RWPE2 (cell line): ENCODE measurements around the gene LRMDA.

ENCODE experiments used
- ATAC-seq: fragments of 200-7000 bp; cut with Tn5 transposase; 3 replicates; pipeline ENCODE4 v1.9.1; 2021; ENCODE audit warnings: low read depth
- DNase-seq: peaks from one replicate; pipeline ENCODE4 v3.0.0-alpha.2; 2020; ENCODE audit warnings: low spot score
- H3K27ac ChIP-seq: fragments of 450-650 bp; 2 replicates; pipeline ENCODE4 v1.5.1; 2017; ENCODE audit warnings: mild to moderate bottlenecking; ENCODE audit not compliant: poor library complexity, severe bottlenecking
- H3K27me3 ChIP-seq: fragments of 250-450 bp; sonication (Bioruptor Pico); 2 replicates; pipeline ENCODE4 v1.5.1; 2021; ENCODE audit warnings: mild to moderate bottlenecking, moderate library complexity; ENCODE audit not compliant: insufficient read depth, poor library complexity, severe bottlenecking
- H3K36me3 ChIP-seq: fragments of 250-450 bp; sonication (Bioruptor Pico); 2 replicates; pipeline ENCODE4 v1.5.1; 2020; ENCODE audit warnings: low read depth, mild to moderate bottlenecking, moderate library complexity
- H3K4me1 ChIP-seq: fragments of 250-450 bp; sonication (Bioruptor Pico); 2 replicates; pipeline ENCODE4 v1.5.1; 2021; ENCODE audit warnings: mild to moderate bottlenecking, moderate library complexity; ENCODE audit not compliant: insufficient read depth, poor library complexity, severe bottlenecking
- H3K4me3 ChIP-seq: fragments of 250-450 bp; sonication (Bioruptor Pico); 2 replicates; pipeline ENCODE4 v1.5.1; 2021; ENCODE audit warnings: mild to moderate bottlenecking, moderate library complexity; ENCODE audit not compliant: severe bottlenecking
- H3K9me3 ChIP-seq: fragments of 250-450 bp; sonication (Bioruptor Pico); 2 replicates; pipeline ENCODE4 v1.5.1; 2021; ENCODE audit warnings: mild to moderate bottlenecking, moderate library complexity; ENCODE audit not compliant: severe bottlenecking
- TF ChIP-seq, protein P1 (sequence below): fragments of 450-650 bp; IDR thresholded peaks from one replicate; pipeline ENCODE4 v1.5.1; 2017; ENCODE audit warnings: mild to moderate bottlenecking, moderate library complexity; ENCODE audit not compliant: poor library complexity, severe bottlenecking

Gene LRMDA

DNA sequence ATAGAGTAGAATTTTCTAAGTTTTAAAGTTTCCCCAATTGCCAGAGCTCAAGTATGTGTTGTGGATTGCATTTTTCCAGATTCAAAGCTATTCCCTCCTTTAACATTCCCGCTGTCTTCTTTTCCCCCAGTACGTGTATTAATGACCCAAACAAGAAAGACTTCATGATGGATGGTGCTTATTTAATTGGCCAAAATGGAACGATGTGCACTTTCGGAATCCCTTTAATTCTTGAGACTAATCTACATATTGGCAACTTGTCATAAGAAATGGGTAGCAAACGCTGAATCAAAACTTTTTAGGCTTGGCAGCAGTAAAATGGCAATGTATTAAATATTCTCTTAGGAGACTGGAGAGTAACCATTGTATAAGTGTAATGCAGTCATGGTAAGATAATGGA is 753.2 kb downstream of the LRMDA start:
- TF ChIP-seq, protein P1, sequence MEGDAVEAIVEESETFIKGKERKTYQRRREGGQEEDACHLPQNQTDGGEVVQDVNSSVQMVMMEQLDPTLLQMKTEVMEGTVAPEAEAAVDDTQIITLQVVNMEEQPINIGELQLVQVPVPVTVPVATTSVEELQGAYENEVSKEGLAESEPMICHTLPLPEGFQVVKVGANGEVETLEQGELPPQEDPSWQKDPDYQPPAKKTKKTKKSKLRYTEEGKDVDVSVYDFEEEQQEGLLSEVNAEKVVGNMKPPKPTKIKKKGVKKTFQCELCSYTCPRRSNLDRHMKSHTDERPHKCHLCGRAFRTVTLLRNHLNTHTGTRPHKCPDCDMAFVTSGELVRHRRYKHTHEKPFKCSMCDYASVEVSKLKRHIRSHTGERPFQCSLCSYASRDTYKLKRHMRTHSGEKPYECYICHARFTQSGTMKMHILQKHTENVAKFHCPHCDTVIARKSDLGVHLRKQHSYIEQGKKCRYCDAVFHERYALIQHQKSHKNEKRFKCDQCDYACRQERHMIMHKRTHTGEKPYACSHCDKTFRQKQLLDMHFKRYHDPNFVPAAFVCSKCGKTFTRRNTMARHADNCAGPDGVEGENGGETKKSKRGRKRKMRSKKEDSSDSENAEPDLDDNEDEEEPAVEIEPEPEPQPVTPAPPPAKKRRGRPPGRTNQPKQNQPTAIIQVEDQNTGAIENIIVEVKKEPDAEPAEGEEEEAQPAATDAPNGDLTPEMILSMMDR, result no peak
- Histone ChIP-seq H3K36me3 (no peaks in the 10 kb centered on the region), H3K4me1 (no peaks in the 10 kb centered on the region), H3K4me3 (no peak overlapping the region), H3K9me3 (no peaks in the 10 kb centered on the region), H3K27me3 (no peaks in the 10 kb centered on the region), H3K27ac (no peak overlapping the region)
- no peak for ATAC-seq
- DNase-seq, result no peak

- Histone ChIP-seq H3K27me3 (no peaks in the 10 kb centered on the region), H3K4me1 (no peaks in the 10 kb centered on the region), H3K36me3 (no peaks in the 10 kb centered on the region), H3K9me3 (no peaks in the 10 kb centered on the region), H3K27ac (no peak overlapping the region), H3K4me3 (no peak overlapping the region)
- ATAC-seq (no peak), DNase-seq (no peak)
- TF ChIP-seq, protein P1, result no peak
Observed at GRCh38 chr10:76185471-76186301, 754.3 kb downstream of the LRMDA start.

- no peaks in the 10 kb centered on the region for H3K27me3 ChIP-seq
- TF ChIP-seq, protein P1, result no peak
- H3K9me3 ChIP-seq, result no peaks in the 10 kb centered on the region
- DNase-seq (no peak), ATAC-seq (no peak)
- H3K36me3 ChIP-seq, result no peaks in the 10 kb centered on the region
- no peak overlapping the region for H3K27ac ChIP-seq
- H3K4me1 ChIP-seq, result no peaks in the 10 kb centered on the region
- H3K4me3 ChIP-seq, result no peak overlapping the region
Observed at GRCh38 chr10:76188216-76188615, 756.8 kb downstream of the LRMDA start.

DNA sequence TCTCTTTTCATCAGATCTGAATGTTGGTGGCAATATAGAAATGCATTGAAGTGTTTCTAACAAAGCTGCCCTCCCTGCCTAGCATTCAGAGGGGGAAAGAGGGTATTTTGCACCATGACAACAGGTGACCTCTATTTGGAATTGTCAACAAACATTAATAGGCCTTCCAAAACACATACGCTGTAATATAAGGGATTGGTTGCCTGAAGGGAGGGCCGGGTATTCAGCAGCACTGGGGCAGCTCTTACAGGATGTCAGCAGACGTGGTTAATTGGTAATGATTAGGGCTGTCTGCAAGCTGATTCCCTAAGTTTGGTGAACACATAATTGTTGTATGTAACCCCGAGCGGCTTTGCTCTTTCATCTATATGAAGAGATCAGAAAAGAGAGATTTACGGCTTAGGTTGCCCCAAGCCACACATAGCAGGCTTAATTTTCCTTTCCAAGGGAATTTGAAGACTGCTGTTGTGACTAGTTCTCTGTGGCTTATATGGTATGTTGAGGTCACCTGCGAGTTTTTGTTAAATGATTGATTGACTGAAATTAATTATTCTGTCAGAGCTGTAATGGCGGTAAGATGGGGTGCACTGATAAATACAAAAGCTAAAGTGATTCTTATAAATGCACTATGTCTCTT is 759.3 kb downstream of the LRMDA start:
- TF ChIP-seq, protein P1, result no peak
- H3K4me3 ChIP-seq, result no peak overlapping the region

GRCh38 chr10:76191336-76191735 is 759.9 kb downstream of the LRMDA start:
- Histone ChIP-seq H3K9me3 (no peaks in the 10 kb centered on the region), H3K4me3 (no peak overlapping the region), H3K27me3 (no peaks in the 10 kb centered on the region), H3K4me1 (no peaks in the 10 kb centered on the region), H3K27ac (no peak overlapping the region), H3K36me3 (no peaks in the 10 kb centered on the region)
- TF ChIP-seq, protein P1, result no peak
- DNase-seq, result no peak
- no peak for ATAC-seq

More for the DNA sequence above, 759.3 kb downstream of the LRMDA start:
- no peak overlapping the region for H3K27ac ChIP-seq
- H3K36me3 ChIP-seq, result no peaks in the 10 kb centered on the region
- H3K9me3 ChIP-seq, result no peaks in the 10 kb centered on the region
- H3K4me1 ChIP-seq, result no peaks in the 10 kb centered on the region
- H3K27me3 ChIP-seq, result no peaks in the 10 kb centered on the region
- DNase-seq (no peak), ATAC-seq (no peak)
